HCT116 (cell line): ENCODE measurements around the gene POLK.

Experiments
- CTCF ChIP-seq, 3 experiments: fragments of 200-600 bp in 1 of 3; sonication (generic) in 1 of 3; IDR thresholded peaks in 2 of 3; conservative IDR thresholded peaks in 1 of 3; 2 replicates each; pipeline ENCODE4 v1.5.1; 2012 to 2017; ENCODE audit warnings: low read depth in 2 of 3, low read length in 2 of 3, antibody characterized with exemption in 1 of 3, borderline replicate concordance in 1 of 3, control low read depth in 1 of 3, mild to moderate bottlenecking in 1 of 3, mixed read lengths in 1 of 3, mixed run types in 1 of 3, moderate library complexity in 1 of 3; ENCODE audit not compliant: insufficient read depth in 1 of 3
- EGR1 ChIP-seq: IDR thresholded peaks from 2 replicates; pipeline ENCODE4 v1.6.1; 2012; ENCODE audit warnings: low read depth
- EZH2 ChIP-seq: fragments of 200-600 bp; sonication (generic); IDR thresholded peaks from 2 replicates; pipeline ENCODE4 v1.6.1; 2017; ENCODE audit warnings: antibody characterized with exemption, mixed run types
- POLR2A ChIP-seq: IDR thresholded peaks from 2 replicates; pipeline ENCODE4 v1.7.0; 2011; ENCODE audit warnings: borderline replicate concordance; ENCODE audit not compliant: insufficient read depth, insufficient read length; ENCODE audit errors: extremely low read depth
- POLR2AphosphoS5 ChIP-seq: IDR thresholded peaks from 2 replicates; pipeline ENCODE4 v1.6.1; 2011; ENCODE audit warnings: mild to moderate bottlenecking, low read depth, low read length, moderate library complexity
- SIN3A ChIP-seq: IDR thresholded peaks from 2 replicates; pipeline ENCODE4 v1.6.1; 2012; ENCODE audit warnings: low read depth
- TCF7L2 ChIP-seq: IDR thresholded peaks from 2 replicates; pipeline ENCODE4 v1.7.0; 2011; ENCODE audit warnings: borderline replicate concordance, inconsistent platforms; ENCODE audit not compliant: insufficient read depth, insufficient read length; ENCODE audit errors: extremely low read depth
- YY1 ChIP-seq: IDR thresholded peaks from 2 replicates; pipeline ENCODE4 v1.6.1; 2011; ENCODE audit warnings: low read length, low read depth, moderate library complexity, mild to moderate bottlenecking; ENCODE audit not compliant: insufficient replicate concordance; ENCODE audit errors: extremely low read depth

- TF ChIP-seq YY1 (no peak), TCF7L2 (no peak), POLR2AphosphoS5 (no peak), SIN3A (no peak), EGR1 (no peak), POLR2A (no peak), EZH2 (no peak), CTCF (IDR thresholded peaks at IDR 0.05 in 2 of 3, conservative IDR thresholded peaks at IDR 0.05 in 1 of 3; ENCODE audit: borderline replicate concordance in 1 of 3, insufficient read depth in 1 of 3, low read depth in 2 of 3, low read length in 2 of 3) (no peak)
Measured at GRCh38 chr5:75466006-75466716, 45.5 kb upstream of the POLK start.
